Smooth muscle cell of the brain vasculature (primary cell): ENCODE data around the gene RNASE8.

ENCODE experiments used
- DNase-seq: peaks from one replicate; pipeline ENCODE4 v3.0.0-alpha.2; 2012; ENCODE audit warnings: low read depth, low spot score

RNASE8 gene

GRCh38 chr14:21091821-21092272, 34.2 kb downstream of the RNASE8 start:
- no peak for DNase-seq

- DNase-seq, result no peak
These were observed 34.8 kb downstream of the RNASE8 start for GRCh38 chr14:21092273-21093011.

- no peak for DNase-seq
These were observed 35.4 kb downstream of the RNASE8 start for GRCh38 chr14:21093018-21093417.

GRCh38 chr14:21093769-21094681, 36.4 kb downstream of the RNASE8 start:
- no peak for DNase-seq

- no peak for DNase-seq
These were observed 38.0 kb downstream of the RNASE8 start for GRCh38 chr14:21095430-21096205.

GRCh38 chr14:21096438-21096837, 38.8 kb downstream of the RNASE8 start:
- DNase-seq, result no peak

- no peak for DNase-seq
These were observed 39.5 kb downstream of the RNASE8 start for GRCh38 chr14:21096978-21097635.

GRCh38 chr14:21097636-21098075, 40.0 kb downstream of the RNASE8 start:
- DNase-seq, result no peak

- DNase-seq, result no peak
These were observed 40.7 kb downstream of the RNASE8 start, which contains the start of gene ZNF219 for GRCh38 chr14:21098076-21098891. ZNF219 (minus strand) TSS chr14:21098655; CDS start chr14:21093591, 5,064 bp downstream.

GRCh38 chr14:21098892-21099595, 41.4 kb downstream of the RNASE8 start:
- no peak for DNase-seq

GRCh38 chr14:21099596-21099985, 42.0 kb downstream of the RNASE8 start:
- no peak for DNase-seq

GRCh38 chr14:21100931-21101330, 43.3 kb downstream of the RNASE8 start, which contains the start of gene TMEM253:
TMEM253 (plus strand) TSS chr14:21101066; CDS start chr14:21101344, 278 bp downstream.
- no peak for DNase-seq

GRCh38 chr14:21101802-21102413, 44.3 kb downstream of the RNASE8 start:
- no peak for DNase-seq

- DNase-seq, result no peak
These were observed 45.1 kb downstream of the RNASE8 start for GRCh38 chr14:21102521-21103410.

GRCh38 chr14:21103411-21103709, 45.7 kb downstream of the RNASE8 start:
- no peak for DNase-seq

- DNase-seq, result peak; percentile 95
These were observed 46.3 kb downstream of the RNASE8 start for GRCh38 chr14:21103710-21104447.

GRCh38 chr14:21104448-21105060, 46.9 kb downstream of the RNASE8 start:
- DNase-seq, result peak; percentile 61
